Mesothelial cell of epicardium (in vitro differentiated cells): ENCODE data around the gene LTBP4. TPM values are rescaled to one million over a fixed set of nuclear protein-coding genes. Genes with fewer than 3 reads are reported as not detected.
A peak's percentile ranks its signal among the peaks of the same experiment; 100 is the strongest.
"Not testable (repeated sequence)": the region's sequence is repeated elsewhere in the genome, so short reads cannot be mapped to it uniquely, and the experiment has no call there.

Experiments
- DNase-seq, 2 experiments: peaks; one replicate each; pipeline ENCODE4 v3.0.0; 2021; ENCODE audit warnings: low spot score in 2 of 2; ENCODE audit not compliant: unreplicated experiment in 2 of 2
- H3K27ac Mint-ChIP-seq: 2 replicates; pipeline ENCODE4 v1.8.0; 2021; ENCODE audit warnings: mixed read lengths
- H3K27me3 Mint-ChIP-seq: 2 replicates; pipeline ENCODE4 v1.8.0; 2021; ENCODE audit warnings: low read depth, mixed read lengths
- H3K36me3 Mint-ChIP-seq: 2 replicates; pipeline ENCODE4 v1.8.0; 2021; ENCODE audit warnings: mixed read lengths
- H3K4me1 Mint-ChIP-seq: 2 replicates; pipeline ENCODE4 v1.8.0; 2021; ENCODE audit warnings: mixed read lengths
- H3K4me3 Mint-ChIP-seq: 2 replicates; pipeline ENCODE4 v1.8.0; 2021; ENCODE audit warnings: mild to moderate bottlenecking, moderate library complexity, mixed read lengths
- H3K9me3 Mint-ChIP-seq: 2 replicates; pipeline ENCODE4 v1.8.0; 2021; ENCODE audit warnings: mixed read lengths
- total RNA-seq: library from RNA; stranded (reverse); gene quantifications from 3 replicates; pipeline ENCODE4 v1.2.1, GENCODE V29; 2021
- TF ChIP-seq, protein P1 (sequence below): fragments of 200-600 bp; sonication (generic); IDR thresholded peaks from one replicate; pipeline ENCODE4 v1.5.0; 2021; ENCODE audit warnings: antibody characterized with exemption; ENCODE audit not compliant: unreplicated experiment

LTBP4 gene
- total RNA-seq, 1 donor from 2014 or later = 344 TPM

- H3K27ac Mint-ChIP-seq = peak overlapping the region; percentile 86
- TF ChIP-seq, protein P1, sequence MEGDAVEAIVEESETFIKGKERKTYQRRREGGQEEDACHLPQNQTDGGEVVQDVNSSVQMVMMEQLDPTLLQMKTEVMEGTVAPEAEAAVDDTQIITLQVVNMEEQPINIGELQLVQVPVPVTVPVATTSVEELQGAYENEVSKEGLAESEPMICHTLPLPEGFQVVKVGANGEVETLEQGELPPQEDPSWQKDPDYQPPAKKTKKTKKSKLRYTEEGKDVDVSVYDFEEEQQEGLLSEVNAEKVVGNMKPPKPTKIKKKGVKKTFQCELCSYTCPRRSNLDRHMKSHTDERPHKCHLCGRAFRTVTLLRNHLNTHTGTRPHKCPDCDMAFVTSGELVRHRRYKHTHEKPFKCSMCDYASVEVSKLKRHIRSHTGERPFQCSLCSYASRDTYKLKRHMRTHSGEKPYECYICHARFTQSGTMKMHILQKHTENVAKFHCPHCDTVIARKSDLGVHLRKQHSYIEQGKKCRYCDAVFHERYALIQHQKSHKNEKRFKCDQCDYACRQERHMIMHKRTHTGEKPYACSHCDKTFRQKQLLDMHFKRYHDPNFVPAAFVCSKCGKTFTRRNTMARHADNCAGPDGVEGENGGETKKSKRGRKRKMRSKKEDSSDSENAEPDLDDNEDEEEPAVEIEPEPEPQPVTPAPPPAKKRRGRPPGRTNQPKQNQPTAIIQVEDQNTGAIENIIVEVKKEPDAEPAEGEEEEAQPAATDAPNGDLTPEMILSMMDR = no peak
- no peaks in the 10 kb centered on the region for H3K9me3 Mint-ChIP-seq
- H3K4me1 Mint-ChIP-seq = peaks cover 19% of the 10 kb centered on the region
- peaks cover 39% of the 10 kb centered on the region for H3K36me3 Mint-ChIP-seq
- no peaks in the 10 kb centered on the region for H3K27me3 Mint-ChIP-seq
- peak; percentile 70 to 78 for DNase-seq
- H3K4me3 Mint-ChIP-seq = peak overlapping the region; percentile 18
Observed at GRCh38 chr19:40623403-40624251, 22.5 kb downstream of the LTBP4 start.

GRCh38 chr19:40624369-40625153 is 23.4 kb downstream of the LTBP4 start:
- H3K4me1 Mint-ChIP-seq = peaks cover 19% of the 10 kb centered on the region
- not testable (repeated sequence) for DNase-seq
- peak overlapping the region; percentile 39 for H3K27ac Mint-ChIP-seq

DNA sequence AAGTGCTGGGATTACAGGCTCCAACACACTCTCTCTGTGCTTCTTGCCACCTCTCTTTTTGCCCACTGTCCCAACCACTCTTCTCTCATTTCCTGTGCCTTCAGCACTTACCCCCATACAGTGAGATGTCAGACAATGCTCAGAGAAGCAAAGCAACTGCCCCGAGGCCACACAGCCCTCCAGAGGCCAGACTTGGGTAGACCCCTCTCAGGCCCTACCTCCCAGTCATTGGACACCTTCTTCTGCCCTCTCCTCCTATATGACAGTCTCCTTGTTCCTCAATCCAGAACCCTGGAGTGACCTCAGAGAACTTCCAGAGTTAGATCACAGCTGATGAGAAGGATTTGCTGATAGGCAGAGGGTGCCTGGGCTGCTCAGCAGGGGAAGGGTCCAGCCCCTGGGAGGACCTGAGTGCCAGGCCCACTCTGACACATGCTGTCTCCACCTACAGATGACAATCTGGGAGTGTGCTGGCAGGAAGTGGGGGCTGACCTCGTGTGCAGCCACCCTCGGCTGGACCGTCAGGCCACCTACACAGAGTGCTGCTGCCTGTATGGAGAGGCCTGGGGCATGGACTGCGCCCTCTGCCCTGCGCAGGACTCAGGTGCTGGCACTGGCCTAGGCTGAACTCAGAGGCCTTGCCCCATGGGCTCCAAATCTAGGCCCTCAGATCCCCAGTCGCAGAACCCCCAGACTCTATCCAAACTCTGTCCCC is 24.4 kb downstream of the LTBP4 start:
- H3K4me3 Mint-ChIP-seq = no peak overlapping the region
- TF ChIP-seq, protein P1 = no peak
- H3K9me3 Mint-ChIP-seq = no peaks in the 10 kb centered on the region
- H3K4me1 Mint-ChIP-seq = peaks cover 21% of the 10 kb centered on the region
- no peak for DNase-seq
- peak overlapping the region; percentile 35 for H3K27ac Mint-ChIP-seq
- no peaks in the 10 kb centered on the region for H3K27me3 Mint-ChIP-seq
- H3K36me3 Mint-ChIP-seq = peaks cover 35% of the 10 kb centered on the region

More at GRCh38 chr19:40624369-40625153, 23.4 kb downstream of the LTBP4 start:
- not testable (repeated sequence) for H3K27me3 Mint-ChIP-seq, H3K4me3 Mint-ChIP-seq, H3K9me3 Mint-ChIP-seq
- peaks cover 34% of the 10 kb centered on the region for H3K36me3 Mint-ChIP-seq

- no peak overlapping the region for H3K27ac Mint-ChIP-seq
- H3K36me3 Mint-ChIP-seq = peaks cover 30% of the 10 kb centered on the region
- TF ChIP-seq, protein P1 = no peak
- peaks cover 28% of the 10 kb centered on the region for H3K4me1 Mint-ChIP-seq
- no peaks in the 10 kb centered on the region for H3K9me3 Mint-ChIP-seq
- DNase-seq = no peak
- H3K27me3 Mint-ChIP-seq = no peaks in the 10 kb centered on the region
- H3K4me3 Mint-ChIP-seq = no peak overlapping the region
Observed at GRCh38 chr19:40626918-40627317, 25.7 kb downstream of the LTBP4 start.

GRCh38 chr19:40627486-40628279 is 26.5 kb downstream of the LTBP4 start:
- DNase-seq = no peak
- H3K36me3 Mint-ChIP-seq = peaks cover 27% of the 10 kb centered on the region
- peaks cover 27% of the 10 kb centered on the region for H3K4me1 Mint-ChIP-seq
- no peak overlapping the region for H3K4me3 Mint-ChIP-seq
- no peaks in the 10 kb centered on the region for H3K9me3 Mint-ChIP-seq
- no peak overlapping the region for H3K27ac Mint-ChIP-seq
- H3K27me3 Mint-ChIP-seq = no peaks in the 10 kb centered on the region
- TF ChIP-seq, protein P1 = no peak
